HG03571 (cell line): ENCODE measurements around the gene OVAAL.
"Not testable (repeated sequence)": the region's sequence is repeated elsewhere in the genome, so short reads cannot be mapped to it uniquely, and the experiment has no call there.

Experiments
- ATAC-seq: cut with Tn5 transposase; IDR thresholded peaks from one replicate; pipeline ENCODE4 v1.9.1; 2021; ENCODE audit not compliant: unreplicated experiment

OVAAL gene

GRCh38 chr1:180540697-180541594 lies 17.8 kb upstream of the OVAAL start:
- ATAC-seq: no peak

DNA sequence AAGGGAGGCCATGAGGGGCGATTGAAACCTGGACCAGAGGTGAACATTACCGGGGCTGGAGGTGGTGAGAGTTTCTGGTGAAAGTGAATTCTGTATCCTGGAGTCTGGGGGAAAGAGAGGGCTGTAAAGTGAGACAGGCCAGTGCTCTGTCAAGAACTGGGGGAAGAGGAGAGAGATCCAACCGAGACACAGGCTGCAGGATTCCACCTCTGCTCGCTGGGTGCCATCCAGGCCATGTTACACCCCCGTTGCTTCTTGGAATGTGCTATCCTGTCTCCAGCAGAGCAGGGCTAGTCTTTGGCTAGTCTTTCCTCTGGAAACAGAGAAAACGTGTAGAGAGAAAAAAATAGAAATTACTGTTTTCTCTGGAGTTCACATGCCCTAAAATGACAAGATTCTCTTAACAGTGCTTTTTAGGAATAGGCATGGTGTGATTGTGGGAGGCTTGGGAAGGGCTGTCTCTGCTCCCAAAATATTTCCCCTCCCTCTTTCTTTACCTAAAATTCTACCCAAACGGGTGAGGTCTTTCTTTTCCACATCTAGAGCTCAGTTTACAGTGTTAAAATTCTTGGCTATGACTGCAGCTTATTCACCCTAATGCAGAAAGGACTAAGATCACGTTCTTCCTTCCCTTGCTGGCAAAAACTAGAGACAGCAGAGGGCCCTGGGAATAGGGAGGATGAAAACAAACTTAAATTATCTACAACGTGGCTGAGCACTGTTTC lies 16.5 kb upstream of the OVAAL start:
- no peak for ATAC-seq

DNA sequence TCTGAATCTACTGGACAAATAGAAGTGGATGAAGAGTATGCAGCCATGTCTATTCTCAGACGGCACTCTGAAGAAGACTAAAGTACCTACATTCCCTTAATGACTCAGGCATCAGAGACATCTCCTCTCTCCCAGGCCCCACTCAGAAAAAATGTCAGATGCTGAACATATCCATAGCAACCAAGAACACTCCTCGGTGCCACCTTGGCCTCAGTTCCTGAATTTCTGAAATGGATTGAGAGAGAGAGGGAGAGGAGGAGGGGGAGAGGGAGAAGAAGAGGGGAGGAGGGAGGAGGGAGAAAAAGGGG lies 16.0 kb upstream of the OVAAL start:
- no peak for ATAC-seq

DNA sequence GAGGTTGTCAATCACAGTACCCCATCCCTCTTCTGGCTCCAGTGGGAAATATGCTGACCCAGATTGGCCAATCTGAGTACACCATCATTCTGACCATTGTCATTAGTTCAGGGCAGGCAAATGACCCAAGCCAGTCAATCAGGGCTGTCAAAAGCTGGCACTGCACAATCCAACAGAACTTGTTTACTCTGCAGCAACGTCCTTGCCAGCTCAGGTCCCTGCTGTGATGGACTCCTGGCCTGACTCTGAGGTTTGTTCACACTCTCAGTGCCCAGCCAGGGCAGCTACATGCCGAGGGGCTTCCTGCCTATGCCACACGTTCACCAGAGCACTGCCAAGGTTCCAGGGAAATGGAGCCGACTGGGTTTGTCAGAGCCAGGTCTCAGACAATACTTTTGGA lies 14.7 kb upstream of the OVAAL start:
- ATAC-seq: no peak

- no peak for ATAC-seq
Observed at GRCh38 chr1:180545991-180546390, 12.8 kb upstream of the OVAAL start.

DNA sequence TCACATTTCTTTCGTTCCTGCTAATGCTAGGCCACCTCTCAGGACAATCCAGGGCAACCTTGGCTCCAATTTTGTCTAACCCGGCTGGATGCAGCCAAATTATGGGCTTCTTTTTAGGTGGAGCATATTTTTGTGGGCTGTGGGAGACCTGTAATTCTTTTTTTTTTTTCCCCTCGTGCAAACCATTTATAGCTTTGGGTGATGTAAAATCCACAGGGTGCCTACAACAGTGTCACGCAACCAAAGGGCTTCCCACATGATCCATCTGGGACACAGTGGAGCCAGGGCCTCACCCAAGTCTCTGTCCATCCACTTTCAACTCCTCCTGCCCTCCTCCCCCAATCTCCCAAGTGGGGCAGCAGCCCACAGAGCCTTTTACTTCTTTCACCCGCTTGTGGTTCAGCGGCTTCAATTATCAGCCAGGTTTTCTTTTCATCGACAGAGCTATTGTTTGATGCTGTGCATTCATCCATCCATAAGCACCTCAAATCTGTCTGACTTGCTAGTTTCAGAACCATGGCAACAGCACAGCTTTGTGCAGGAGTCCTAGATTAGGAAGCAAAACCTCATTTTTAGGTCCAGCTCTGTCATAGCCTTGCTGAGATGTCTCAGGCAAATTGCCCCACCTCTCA lies 10.0 kb upstream of the OVAAL start:
- ATAC-seq: no peak

GRCh38 chr1:180549770-180550169 lies 9.0 kb upstream of the OVAAL start:
- ATAC-seq: not testable (repeated sequence)

DNA sequence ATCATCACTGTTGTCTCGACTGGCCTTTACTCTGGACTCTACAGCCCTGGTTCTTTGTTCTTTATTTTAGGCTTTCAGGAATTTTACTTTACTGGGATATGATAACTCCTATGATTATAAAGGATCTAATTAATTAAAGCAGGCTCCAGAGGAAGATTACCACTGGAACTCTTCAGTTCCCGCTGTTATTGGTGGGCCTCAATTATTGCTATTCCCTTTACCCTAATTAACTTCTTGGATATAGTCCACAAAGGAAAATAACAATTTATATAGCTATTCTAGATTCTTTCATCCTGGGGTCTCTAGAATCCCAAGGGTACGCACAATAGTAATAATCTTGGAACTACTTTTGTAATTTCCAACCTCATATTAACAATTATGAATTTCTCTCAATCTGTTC lies 8.5 kb upstream of the OVAAL start:
- ATAC-seq: no peak

GRCh38 chr1:180551997-180552396 lies 6.8 kb upstream of the OVAAL start:
- ATAC-seq: no peak

GRCh38 chr1:180553046-180553445 lies 5.7 kb upstream of the OVAAL start:
- ATAC-seq: not testable (repeated sequence)

DNA sequence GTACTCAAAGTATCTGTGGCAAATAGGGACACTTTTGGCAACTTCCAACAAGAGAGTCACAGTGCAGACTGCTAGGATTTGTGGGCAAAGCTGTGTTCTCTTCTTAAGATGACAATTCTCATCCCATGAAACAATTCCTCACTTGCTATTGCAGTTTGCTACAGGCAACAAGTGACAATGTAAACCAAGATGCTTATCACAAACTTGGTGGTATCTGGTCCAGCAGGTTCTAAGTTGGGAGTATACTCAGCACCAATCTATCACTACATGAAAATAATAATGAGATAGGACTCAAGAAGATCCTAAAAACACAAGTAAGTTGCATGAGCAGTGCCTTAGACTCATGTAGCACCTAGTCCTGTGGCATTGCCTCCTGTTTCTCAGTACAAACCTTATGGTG lies 3.4 kb upstream of the OVAAL start:
- no peak for ATAC-seq

GRCh38 chr1:180560200-180560867 lies 1.6 kb downstream of the OVAAL start:
- ATAC-seq: no peak

DNA sequence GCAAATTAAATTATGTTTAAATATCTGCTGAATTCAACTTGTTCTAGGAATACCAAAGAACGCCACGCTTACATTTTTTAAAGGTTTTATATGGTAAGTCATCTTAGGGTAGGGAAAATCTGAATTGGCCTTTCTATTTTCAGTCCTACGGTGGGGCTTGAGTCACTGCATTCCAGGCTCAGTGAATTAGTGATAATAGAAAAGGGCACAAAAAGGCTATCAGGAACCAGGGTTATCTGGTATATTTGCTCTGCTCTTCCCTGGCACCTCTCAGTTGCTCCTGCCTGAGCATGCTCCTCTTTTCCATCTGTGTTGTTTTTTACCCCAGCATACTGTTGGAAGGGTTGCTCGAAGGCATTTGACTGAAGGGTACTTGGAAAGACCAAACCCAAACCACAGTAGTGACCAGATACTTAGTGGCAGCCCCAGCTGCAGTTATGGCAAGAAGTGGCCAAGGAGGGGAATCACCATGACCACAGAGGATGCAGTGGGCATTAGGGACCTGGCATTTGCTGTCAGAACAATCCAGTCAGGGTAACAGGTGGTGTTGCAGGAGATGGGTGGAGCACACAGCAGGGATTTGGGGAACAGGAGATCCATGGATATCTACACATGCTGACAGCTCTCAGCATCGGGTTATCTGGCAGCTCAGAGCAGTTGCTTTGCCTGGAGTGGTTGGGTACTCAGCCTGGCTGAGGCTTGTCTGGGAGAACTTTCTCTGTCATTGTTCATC lies 2.3 kb downstream of the OVAAL start:
- no peak for ATAC-seq

DNA sequence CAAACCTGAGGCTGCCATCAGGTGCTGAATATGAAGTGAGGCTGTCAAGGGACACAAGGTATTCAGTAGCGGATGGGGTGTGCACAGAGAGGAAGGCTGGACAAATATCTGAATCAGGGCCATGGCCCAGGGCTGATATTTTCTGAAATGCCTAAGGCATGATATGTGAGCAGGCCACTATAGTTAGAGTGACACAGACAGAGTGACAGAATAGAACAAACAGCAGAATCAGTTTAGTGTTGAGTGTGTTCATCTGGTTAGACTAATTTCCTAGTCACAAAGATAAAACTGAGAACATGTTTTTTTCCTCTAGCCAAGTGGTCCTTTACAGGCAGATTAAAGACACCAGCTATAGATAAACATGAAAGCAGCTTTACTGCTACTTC lies 3.9 kb downstream of the OVAAL start:
- ATAC-seq: no peak

GRCh38 chr1:180563026-180563827 lies 4.5 kb downstream of the OVAAL start:
- no peak for ATAC-seq

DNA sequence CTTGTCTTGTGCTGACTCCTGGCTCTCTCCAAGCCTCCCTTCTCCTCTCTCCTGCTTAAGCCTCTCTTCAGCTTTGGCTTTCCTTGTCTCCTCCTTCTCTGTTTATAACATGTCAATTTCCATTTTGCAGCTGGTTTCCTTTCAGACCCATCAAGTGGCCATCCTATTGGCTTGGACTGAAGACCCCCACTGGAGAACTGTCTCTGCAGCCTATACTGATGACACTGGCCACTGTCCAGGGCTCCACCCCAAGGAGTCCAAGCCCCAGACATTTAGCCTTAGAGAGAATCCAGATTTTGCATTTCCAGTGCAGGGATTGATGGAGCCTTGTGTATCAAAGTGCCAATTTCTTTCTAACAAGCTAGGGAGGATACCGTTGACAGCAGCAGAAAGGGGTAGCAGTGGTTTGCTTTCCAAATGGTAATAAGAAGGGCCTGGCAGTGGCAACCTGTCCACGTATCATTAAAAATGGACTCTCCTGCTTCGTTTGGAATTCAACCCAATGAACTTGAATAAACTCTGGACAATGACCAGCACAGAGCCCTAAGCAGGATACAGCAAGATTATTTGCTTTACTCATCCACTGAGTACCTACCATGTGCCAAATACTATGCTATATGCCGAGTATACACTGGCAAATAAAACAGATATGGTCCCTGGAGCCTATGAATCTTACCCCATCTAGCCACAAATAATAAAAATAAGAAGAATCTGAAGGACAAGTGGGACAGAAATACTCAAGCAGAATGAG lies 6.5 kb downstream of the OVAAL start:
- no peak for ATAC-seq

DNA sequence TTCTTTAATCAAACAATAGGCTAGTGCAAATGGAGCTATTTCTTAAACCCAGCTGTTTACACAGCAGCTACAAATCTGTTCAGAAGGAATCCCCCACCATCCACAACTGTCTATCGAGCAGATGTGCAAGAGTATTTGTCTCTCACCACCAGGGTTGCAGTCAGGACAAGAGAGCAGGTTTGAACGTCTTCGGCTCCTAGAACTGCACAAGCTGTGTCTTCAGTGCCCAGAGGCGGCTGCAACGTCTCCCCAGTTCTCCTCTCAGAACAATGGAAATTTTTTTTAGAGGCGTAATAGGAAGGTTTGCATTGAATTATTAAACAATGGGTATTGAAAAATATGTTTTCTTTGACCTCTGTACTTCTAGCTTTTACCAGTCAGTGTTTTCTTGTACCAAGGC lies 7.3 kb downstream of the OVAAL start:
- no peak for ATAC-seq

DNA sequence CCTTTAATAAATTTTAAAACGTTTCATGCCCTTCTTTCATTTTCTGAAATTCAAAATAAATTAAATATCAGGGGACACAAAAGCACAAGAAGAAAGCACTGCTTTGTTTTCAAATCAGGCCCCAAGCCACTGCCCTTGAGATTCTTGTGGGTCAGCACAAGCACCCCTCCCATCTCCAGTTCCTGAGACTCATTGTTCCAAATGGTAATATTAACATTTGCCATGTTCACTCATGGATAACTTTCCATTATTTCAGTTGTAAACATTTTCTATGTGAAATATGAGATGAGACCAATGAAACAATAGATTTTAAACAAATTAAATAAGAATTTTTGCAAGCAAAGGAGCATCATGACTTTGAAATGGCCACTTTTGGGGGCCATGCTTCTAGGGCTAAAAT lies 7.7 kb downstream of the OVAAL start:
- ATAC-seq: no peak

- no peak for ATAC-seq
Observed at GRCh38 chr1:180567654-180568053, 8.9 kb downstream of the OVAAL start.
